ENCODE results near the gene HCRTR2. TPM values are rescaled to one million over a fixed set of nuclear protein-coding genes. Genes with fewer than 3 reads are reported as not detected.

The HCRTR2 gene
- total and polyA plus RNA-seq, 7 experiments from 2014 or later: not detected

- Mint-ChIP-seq H3K9me3 (peaks cover 0 to 15% (median 2%) of the 10 kb centered on the region in 11 donors), H3K36me3 (no peaks in the 10 kb centered on the region), H3K27me3 (no peaks in the 10 kb centered on the region), H3K27ac (no peak overlapping the region), H3K4me3 (no peak overlapping the region), H3K4me1 (no peaks in the 10 kb centered on the region)
- Histone ChIP-seq H3K4me3 (ENCODE audit: low read length) (no peak overlapping the region), H3K27me3 (ENCODE audit: control insufficient read depth in 2 of 2, insufficient read depth in 2 of 2, low read length in 2 of 2) (no peaks in the 10 kb centered on the region), H3K27ac (ENCODE audit: low read depth, low read length) (no peak overlapping the region), H3K36me3 (ENCODE audit: control insufficient read depth in 2 of 3, insufficient read depth in 3 of 3, low read length in 3 of 3) (no peaks in the 10 kb centered on the region), H3K4me1 (ENCODE audit: control insufficient read depth in 2 of 2, insufficient read depth in 2 of 2, low read length in 2 of 2) (no peaks in the 10 kb centered on the region), H3K9me3 (ENCODE audit: control insufficient read depth in 2 of 3, low read length in 3 of 3) (no peaks in the 10 kb centered on the region)
- ChIA-PET CTCF (no interaction called here), POLR2A (no interaction called here)
- intact Hi-C loops (cut with micrococcal nuclease): no loop called here
- ATAC-seq (no peak), DNase-seq (no peak)
Observed at GRCh38 chr6:55182016-55182650, 7.8 kb downstream of the HCRTR2 start.

GRCh38 chr6:55184782-55185530, 10.6 kb downstream of the HCRTR2 start:
- peaks cover 0 to 11% (median 4%) of the 10 kb centered on the region in 11 donors for H3K9me3 Mint-ChIP-seq
- H3K4me3 ChIP-seq (ENCODE audit: low read length): no peak overlapping the region
- H3K4me1 ChIP-seq (ENCODE audit: control insufficient read depth in 2 of 2, insufficient read depth in 2 of 2, low read length in 2 of 2): no peaks in the 10 kb centered on the region
- no peaks in the 10 kb centered on the region for H3K4me1 Mint-ChIP-seq
- no peaks in the 10 kb centered on the region for H3K27me3 ChIP-seq (ENCODE audit: control insufficient read depth in 2 of 2, insufficient read depth in 2 of 2, low read length in 2 of 2)
- H3K27me3 Mint-ChIP-seq: no peaks in the 10 kb centered on the region
- no peaks in the 10 kb centered on the region for H3K9me3 ChIP-seq (ENCODE audit: control insufficient read depth in 2 of 3, low read length in 3 of 3)
- intact Hi-C loops (cut with micrococcal nuclease): no loop called here
- CTCF ChIA-PET: no interaction called here
- H3K27ac Mint-ChIP-seq: no peak overlapping the region
- H3K36me3 ChIP-seq (ENCODE audit: control insufficient read depth in 2 of 3, insufficient read depth in 3 of 3, low read length in 3 of 3): no peaks in the 10 kb centered on the region
- H3K4me3 Mint-ChIP-seq: no peak overlapping the region
- POLR2A ChIA-PET: no interaction called here
- no peaks in the 10 kb centered on the region for H3K36me3 Mint-ChIP-seq
- DNase-seq (no peak), ATAC-seq (no peak)
- H3K27ac ChIP-seq (ENCODE audit: low read depth, low read length): no peak overlapping the region

DNA sequence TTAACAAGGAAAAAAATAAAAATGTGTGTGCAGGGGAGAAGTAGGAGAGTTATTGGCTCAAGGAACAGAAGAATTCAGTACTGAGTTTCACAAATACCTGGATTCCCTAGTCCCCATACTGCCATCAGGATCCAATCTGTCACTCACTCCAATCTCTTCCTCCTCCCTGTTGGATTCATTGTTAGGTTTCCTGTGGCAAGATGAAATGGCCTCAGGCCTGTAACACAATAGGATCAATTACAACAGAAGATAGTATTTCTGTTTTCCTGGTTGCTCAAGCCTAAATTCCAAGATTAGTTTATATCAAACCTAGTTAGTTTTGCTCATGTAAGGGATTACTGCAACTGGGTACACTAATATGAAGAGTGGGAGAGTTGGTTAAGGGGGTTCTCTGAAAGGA, 24.4 kb downstream of the HCRTR2 start:
- H3K9me3 ChIP-seq (ENCODE audit: control insufficient read depth in 2 of 3, low read length in 3 of 3): no peaks in the 10 kb centered on the region
- CTCF ChIA-PET: no interaction called here
- POLR2A ChIA-PET: no interaction called here
- Mint-ChIP-seq H3K27ac (no peak overlapping the region), H3K4me3 (no peak overlapping the region), H3K36me3 (no peaks in the 10 kb centered on the region), H3K4me1 (no peaks in the 10 kb centered on the region), H3K27me3 (no peaks in the 10 kb centered on the region), H3K9me3 (peaks cover 0 to 8% (median 0%) of the 10 kb centered on the region in 11 donors)
- H3K27me3 ChIP-seq (ENCODE audit: control insufficient read depth in 2 of 2, insufficient read depth in 2 of 2, low read length in 2 of 2): no peaks in the 10 kb centered on the region
- intact Hi-C loops (cut with micrococcal nuclease): no loop called here
- ATAC-seq (no peak), DNase-seq (no peak)
- no peaks in the 10 kb centered on the region for H3K4me1 ChIP-seq (ENCODE audit: control insufficient read depth in 2 of 2, insufficient read depth in 2 of 2, low read length in 2 of 2)
- H3K36me3 ChIP-seq (ENCODE audit: control insufficient read depth in 2 of 3, insufficient read depth in 3 of 3, low read length in 3 of 3): no peaks in the 10 kb centered on the region
- H3K27ac ChIP-seq (ENCODE audit: low read depth, low read length): no peak overlapping the region
- H3K4me3 ChIP-seq (ENCODE audit: low read length): no peak overlapping the region

GRCh38 chr6:55199239-55199638, 24.9 kb downstream of the HCRTR2 start:
- no peaks in the 10 kb centered on the region for H3K27me3 ChIP-seq (ENCODE audit: control insufficient read depth in 2 of 2, insufficient read depth in 2 of 2, low read length in 2 of 2)
- ChIA-PET CTCF (no interaction called here), POLR2A (no interaction called here)
- no peaks in the 10 kb centered on the region for H3K4me1 Mint-ChIP-seq
- peaks cover 0 to 11% (median 0%) of the 10 kb centered on the region in 11 donors for H3K9me3 Mint-ChIP-seq
- no peaks in the 10 kb centered on the region for H3K4me1 ChIP-seq (ENCODE audit: control insufficient read depth in 2 of 2, insufficient read depth in 2 of 2, low read length in 2 of 2)
- H3K36me3 ChIP-seq (ENCODE audit: control insufficient read depth in 2 of 3, insufficient read depth in 3 of 3, low read length in 3 of 3): no peaks in the 10 kb centered on the region
- intact Hi-C loops (cut with micrococcal nuclease): no loop called here
- H3K36me3 Mint-ChIP-seq: no peaks in the 10 kb centered on the region
- H3K27me3 Mint-ChIP-seq: no peaks in the 10 kb centered on the region
- H3K27ac Mint-ChIP-seq: no peak overlapping the region
- ATAC-seq: no peak
- H3K9me3 ChIP-seq (ENCODE audit: control insufficient read depth in 2 of 3, low read length in 3 of 3): no peaks in the 10 kb centered on the region
- H3K27ac ChIP-seq (ENCODE audit: low read depth, low read length): no peak overlapping the region
- no peak overlapping the region for H3K4me3 ChIP-seq (ENCODE audit: low read length)
- H3K4me3 Mint-ChIP-seq: no peak overlapping the region
- no peak for DNase-seq

DNA sequence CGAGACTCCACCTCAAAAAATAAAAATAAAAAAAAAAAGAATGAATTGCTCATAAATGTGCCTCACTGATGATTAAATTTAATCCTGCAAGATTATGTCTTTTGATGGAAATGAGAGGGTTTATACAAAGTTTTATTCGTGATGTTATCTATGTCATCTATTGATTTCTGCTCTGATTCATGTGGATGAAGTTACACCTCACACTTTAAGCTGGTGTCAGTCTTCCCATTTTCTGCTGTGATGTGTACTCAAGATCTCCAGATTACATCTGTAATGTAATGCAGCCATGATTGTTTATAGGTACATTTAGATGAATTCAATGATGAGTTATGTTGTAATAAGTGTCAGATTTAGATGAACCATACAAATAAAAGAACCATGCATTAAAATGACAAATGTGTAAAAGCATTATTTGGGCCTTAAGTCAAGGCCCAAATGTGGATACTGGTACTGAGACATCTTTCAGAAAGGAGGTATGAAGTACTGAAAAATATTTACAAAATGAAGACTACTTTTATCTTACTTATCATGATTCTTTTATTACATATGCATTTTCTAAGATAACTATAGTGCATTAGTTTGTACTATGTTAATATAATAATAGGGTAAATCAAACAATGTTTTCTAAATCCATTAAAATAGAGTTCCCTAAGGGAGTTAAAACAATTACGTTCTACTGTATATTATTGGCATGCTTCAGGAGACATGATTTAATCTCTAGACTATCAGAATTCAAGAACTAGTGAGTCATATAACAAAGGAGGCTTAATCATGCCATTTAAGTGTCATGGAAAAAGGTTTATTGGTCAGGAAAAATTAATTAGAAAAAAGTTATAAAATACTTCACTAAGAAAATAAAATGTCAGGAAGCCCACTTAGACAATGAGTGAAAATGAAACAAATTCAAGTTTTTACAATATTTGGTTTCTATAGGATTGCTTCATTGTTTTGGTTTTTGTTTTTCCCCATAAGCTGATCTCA, 34.5 kb downstream of the HCRTR2 start:
- Mint-ChIP-seq H3K27ac (no peak overlapping the region), H3K4me1 (no peaks in the 10 kb centered on the region), H3K4me3 (no peak overlapping the region), H3K27me3 (no peaks in the 10 kb centered on the region), H3K9me3 (peaks cover 0 to 17% (median 5%) of the 10 kb centered on the region in 11 donors), H3K36me3 (no peaks in the 10 kb centered on the region)
- DNase-seq (no peak), ATAC-seq (no peak)
- Histone ChIP-seq H3K27me3 (ENCODE audit: control insufficient read depth in 2 of 2, insufficient read depth in 2 of 2, low read length in 2 of 2) (no peaks in the 10 kb centered on the region), H3K36me3 (ENCODE audit: control insufficient read depth in 2 of 3, insufficient read depth in 3 of 3, low read length in 3 of 3) (no peaks in the 10 kb centered on the region), H3K9me3 (ENCODE audit: control insufficient read depth in 2 of 3, low read length in 3 of 3) (no peaks in the 10 kb centered on the region), H3K27ac (ENCODE audit: low read depth, low read length) (no peak overlapping the region), H3K4me3 (ENCODE audit: low read length) (no peak overlapping the region), H3K4me1 (ENCODE audit: control insufficient read depth in 2 of 2, insufficient read depth in 2 of 2, low read length in 2 of 2) (no peaks in the 10 kb centered on the region)
- intact Hi-C loops (cut with micrococcal nuclease): no loop called here
- ChIA-PET POLR2A (no interaction called here), CTCF (no interaction called here)

GRCh38 chr6:55210952-55211351, 36.6 kb downstream of the HCRTR2 start:
- Mint-ChIP-seq H3K9me3 (peaks cover 0 to 20% (median 6%) of the 10 kb centered on the region in 11 donors), H3K36me3 (no peaks in the 10 kb centered on the region), H3K4me3 (no peak overlapping the region), H3K27ac (no peak overlapping the region), H3K4me1 (no peaks in the 10 kb centered on the region), H3K27me3 (no peaks in the 10 kb centered on the region)
- H3K4me1 ChIP-seq (ENCODE audit: control insufficient read depth in 2 of 2, insufficient read depth in 2 of 2, low read length in 2 of 2): no peaks in the 10 kb centered on the region
- H3K4me3 ChIP-seq (ENCODE audit: low read length): no peak overlapping the region
- H3K36me3 ChIP-seq (ENCODE audit: control insufficient read depth in 2 of 3, insufficient read depth in 3 of 3, low read length in 3 of 3): no peaks in the 10 kb centered on the region
- H3K27ac ChIP-seq (ENCODE audit: low read depth, low read length): no peak overlapping the region
- ChIA-PET CTCF (no interaction called here), POLR2A (no interaction called here)
- intact Hi-C loops (cut with micrococcal nuclease): no loop called here
- no peaks in the 10 kb centered on the region for H3K27me3 ChIP-seq (ENCODE audit: control insufficient read depth in 2 of 2, insufficient read depth in 2 of 2, low read length in 2 of 2)
- H3K9me3 ChIP-seq (ENCODE audit: control insufficient read depth in 2 of 3, low read length in 3 of 3): no peaks in the 10 kb centered on the region
- DNase-seq (no peak), ATAC-seq (no peak)

Measured in naive thymus-derived CD4-positive, alpha-beta T cell (primary cell).